ENCODE results near the gene MRTFA. TPM values are rescaled to one million over a fixed set of nuclear protein-coding genes. Genes with fewer than 3 reads are reported as not detected.

Gene MRTFA
- total and polyA plus RNA-seq, 2 of the 13 experiments (the other 11 are each of a cell fraction or from before 2014, with no cell fraction given) = 2.4 to 8.2 TPM

DNA sequence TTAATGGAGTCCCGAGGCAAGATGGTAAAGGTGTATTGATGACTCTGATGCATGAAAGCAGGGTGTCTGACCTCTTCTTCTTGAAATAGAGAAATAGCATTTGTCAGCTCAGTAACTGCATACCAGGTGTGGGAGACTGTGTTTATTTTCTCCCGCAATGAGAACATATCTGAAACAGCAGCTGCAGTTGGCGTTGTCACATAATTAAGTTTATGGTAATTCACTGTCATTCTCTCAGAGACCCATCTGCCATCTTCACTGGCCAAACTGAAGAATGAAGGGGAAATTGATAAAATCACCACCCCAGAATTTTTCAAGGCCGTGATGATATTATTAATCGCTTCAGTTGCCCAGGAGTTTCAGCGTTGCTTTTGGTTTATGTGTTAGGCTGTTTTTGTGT is 22.6 kb upstream of the MRTFA start:
- WGBS (ENCODE audit: low lambda C conversion rate) = 59% methylated on average over 6 of the region's 6 CpGs
- no peaks in the 10 kb centered on the region for H4K20me1 ChIP-seq (ENCODE audit: insufficient read depth, low read length)
- H3K27me3 ChIP-seq (ENCODE audit: control insufficient read depth in 1 of 2, insufficient read depth in 2 of 2, low read length in 2 of 2) = no peaks in the 10 kb centered on the region; a peak in 1 of 5 replicates
- H3K36me3 ChIP-seq (replicated peaks in 1 of 2; ENCODE audit: control insufficient read depth in 1 of 2, insufficient read depth in 2 of 2, low read length in 2 of 2) = no peaks in the 10 kb centered on the region
- no peak for ATAC-seq
- no peak for DNase-seq (ENCODE audit: low spot score)
- intact Hi-C loops (cut with micrococcal nuclease; ENCODE audit: unreplicated experiment) (no loop called here), in situ Hi-C loops (cut with HindIII; ENCODE audit: extremely low pct_ligation_motif_present, low pct_unique_long_range_greater_than_20kb) (no loop called here)
- ChIA-PET POLR2A (no interaction called here), CTCF (ENCODE audit: low intra/inter-chr PET ratio, low total read pairs) (no interaction called here)
- no peak for FAIRE-seq
- no peak overlapping the region for H3K27ac ChIP-seq (ENCODE audit: extremely low read length, insufficient read depth, low read length)
- H3K4me1 ChIP-seq (ENCODE audit: insufficient read depth, low read length) = peaks cover 19% of the 10 kb centered on the region
- no peaks in the 10 kb centered on the region for H3K9me3 ChIP-seq (ENCODE audit: low read length)
- TF ChIP-seq BCL6 (CRISPR knock-in tag; IDR thresholded peaks at IDR 0.05) = no peak
- no peak for TF ChIP-seq NFE2 (CRISPR knock-in tag; IDR thresholded peaks at IDR 0.05)
- no peak for TF ChIP-seq SMAD1 (CRISPR knock-in tag; IDR thresholded peaks at IDR 0.05; ENCODE audit: borderline replicate concordance, low read depth)
- no peak for TF ChIP-seq ZNF496 (CRISPR knock-in tag; IDR thresholded peaks at IDR 0.05; ENCODE audit: insufficient replicate concordance)
- TF ChIP-seq, protein P1, sequence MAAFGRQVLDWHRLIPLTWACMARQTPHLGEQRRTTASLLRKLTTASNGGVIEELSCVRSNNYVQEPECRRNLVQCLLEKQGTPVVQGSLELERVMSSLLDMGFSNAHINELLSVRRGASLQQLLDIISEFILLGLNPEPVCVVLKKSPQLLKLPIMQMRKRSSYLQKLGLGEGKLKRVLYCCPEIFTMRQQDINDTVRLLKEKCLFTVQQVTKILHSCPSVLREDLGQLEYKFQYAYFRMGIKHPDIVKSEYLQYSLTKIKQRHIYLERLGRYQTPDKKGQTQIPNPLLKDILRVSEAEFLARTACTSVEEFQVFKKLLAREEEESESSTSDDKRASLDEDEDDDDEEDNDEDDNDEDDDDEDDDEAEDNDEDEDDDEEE (CRISPR knock-in tag; IDR thresholded peaks at IDR 0.05) = no peak
- no peak for TF ChIP-seq NONO (IDR thresholded peaks at IDR 0.05)
- no peak for TF ChIP-seq NONO (CRISPR knock-in tag; conservative IDR thresholded peaks at IDR 0.05)
- TF ChIP-seq, protein P2, sequence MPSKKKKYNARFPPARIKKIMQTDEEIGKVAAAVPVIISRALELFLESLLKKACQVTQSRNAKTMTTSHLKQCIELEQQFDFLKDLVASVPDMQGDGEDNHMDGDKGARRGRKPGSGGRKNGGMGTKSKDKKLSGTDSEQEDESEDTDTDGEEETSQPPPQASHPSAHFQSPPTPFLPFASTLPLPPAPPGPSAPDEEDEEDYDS (CRISPR knock-in tag; IDR thresholded peaks at IDR 0.05) = no peak
- no peak for TF ChIP-seq ZSCAN12 (CRISPR knock-in tag; IDR thresholded peaks at IDR 0.05)
- no peak for TF ChIP-seq ZBTB21 (CRISPR knock-in tag; IDR thresholded peaks at IDR 0.05)
- TF ChIP-seq FOXA1 (IDR thresholded peaks at IDR 0.05) = no peak
- TF ChIP-seq FOXA1 (CRISPR knock-in tag; IDR thresholded peaks at IDR 0.05) = no peak
- TF ChIP-seq, protein P3, sequence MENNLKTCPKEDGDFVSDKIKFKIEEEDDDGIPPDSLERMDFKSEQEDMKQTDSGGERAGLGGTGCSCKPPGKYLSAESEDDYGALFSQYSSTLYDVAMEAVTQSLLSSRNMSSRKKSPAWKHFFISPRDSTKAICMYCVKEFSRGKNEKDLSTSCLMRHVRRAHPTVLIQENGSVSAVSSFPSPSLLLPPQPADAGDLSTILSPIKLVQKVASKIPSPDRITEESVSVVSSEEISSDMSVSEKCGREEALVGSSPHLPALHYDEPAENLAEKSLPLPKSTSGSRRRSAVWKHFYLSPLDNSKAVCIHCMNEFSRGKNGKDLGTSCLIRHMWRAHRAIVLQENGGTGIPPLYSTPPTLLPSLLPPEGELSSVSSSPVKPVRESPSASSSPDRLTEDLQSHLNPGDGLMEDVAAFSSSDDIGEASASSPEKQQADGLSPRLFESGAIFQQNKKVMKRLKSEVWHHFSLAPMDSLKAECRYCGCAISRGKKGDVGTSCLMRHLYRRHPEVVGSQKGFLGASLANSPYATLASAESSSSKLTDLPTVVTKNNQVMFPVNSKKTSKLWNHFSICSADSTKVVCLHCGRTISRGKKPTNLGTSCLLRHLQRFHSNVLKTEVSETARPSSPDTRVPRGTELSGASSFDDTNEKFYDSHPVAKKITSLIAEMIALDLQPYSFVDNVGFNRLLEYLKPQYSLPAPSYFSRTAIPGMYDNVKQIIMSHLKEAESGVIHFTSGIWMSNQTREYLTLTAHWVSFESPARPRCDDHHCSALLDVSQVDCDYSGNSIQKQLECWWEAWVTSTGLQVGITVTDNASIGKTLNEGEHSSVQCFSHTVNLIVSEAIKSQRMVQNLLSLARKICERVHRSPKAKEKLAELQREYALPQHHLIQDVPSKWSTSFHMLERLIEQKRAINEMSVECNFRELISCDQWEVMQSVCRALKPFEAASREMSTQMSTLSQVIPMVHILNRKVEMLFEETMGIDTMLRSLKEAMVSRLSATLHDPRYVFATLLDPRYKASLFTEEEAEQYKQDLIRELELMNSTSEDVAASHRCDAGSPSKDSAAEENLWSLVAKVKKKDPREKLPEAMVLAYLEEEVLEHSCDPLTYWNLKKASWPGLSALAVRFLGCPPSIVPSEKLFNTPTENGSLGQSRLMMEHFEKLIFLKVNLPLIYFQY (CRISPR knock-in tag; IDR thresholded peaks at IDR 0.05; ENCODE audit: borderline replicate concordance) = no peak
- TF ChIP-seq ZNF143 (CRISPR knock-in tag; IDR thresholded peaks at IDR 0.05) = no peak
- TF ChIP-seq, protein P4, sequence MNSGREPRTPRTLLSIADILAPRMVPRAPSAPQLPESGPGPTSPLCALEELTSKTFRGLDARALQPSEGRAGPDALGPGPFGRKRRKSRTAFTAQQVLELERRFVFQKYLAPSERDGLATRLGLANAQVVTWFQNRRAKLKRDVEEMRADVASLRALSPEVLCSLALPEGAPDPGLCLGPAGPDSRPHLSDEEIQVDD (CRISPR knock-in tag; IDR thresholded peaks at IDR 0.05; ENCODE audit: borderline replicate concordance) = no peak
- TF ChIP-seq, protein P5, sequence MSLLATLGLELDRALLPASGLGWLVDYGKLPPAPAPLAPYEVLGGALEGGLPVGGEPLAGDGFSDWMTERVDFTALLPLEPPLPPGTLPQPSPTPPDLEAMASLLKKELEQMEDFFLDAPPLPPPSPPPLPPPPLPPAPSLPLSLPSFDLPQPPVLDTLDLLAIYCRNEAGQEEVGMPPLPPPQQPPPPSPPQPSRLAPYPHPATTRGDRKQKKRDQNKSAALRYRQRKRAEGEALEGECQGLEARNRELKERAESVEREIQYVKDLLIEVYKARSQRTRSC (CRISPR knock-in tag; IDR thresholded peaks at IDR 0.05; ENCODE audit: low read depth) = no peak
- TF ChIP-seq ZFP62 (CRISPR knock-in tag; IDR thresholded peaks at IDR 0.05) = no peak
- no peaks in the 10 kb centered on the region for H3K79me2 ChIP-seq (ENCODE audit: insufficient read depth, low read length)
- no peak overlapping the region for H3K4me2 ChIP-seq (ENCODE audit: low read depth, low read length)
- no peak overlapping the region for H2AFZ ChIP-seq (ENCODE audit: low read length)
- no peak overlapping the region for H3K9ac ChIP-seq (ENCODE audit: insufficient read depth, low read depth, low read length)
- BruUV-seq (replicated peaks) = no TSS peak
- no peak overlapping the region for H3K4me3 ChIP-seq (replicated peaks in 1 of 3; ENCODE audit: insufficient read depth in 1 of 3, low read depth in 2 of 3, low read length in 3 of 3)

Measured in HepG2 (cell line).